Endothelial cell of umbilical vein (primary cell): ENCODE results near the gene EGR4. TPM values are rescaled to one million over a fixed set of nuclear protein-coding genes. Genes with fewer than 3 reads are reported as not detected.

Source experiments
- BruUV-seq: library from RNA; stranded (reverse); fragments of 400-500 nt; replicated peaks from 2 replicates; lab custom pipeline; 2021; lab: Mats Ljungman, UMichigan
- CTCF ChIA-PET: fragments of 300-600, 350-600 bp; sonication (Branson Sonifier 250); formaldehyde crosslinking; loops from one replicate; lab custom pipeline; 2021; ENCODE audit warnings: antibody characterized with exemption, inconsistent platforms; lab: Charles Lee
- POLR2A ChIA-PET: fragments of 300-600, 350-600 bp; sonication (Branson Sonifier 250); formaldehyde crosslinking; loops from one replicate; lab custom pipeline; 2021; ENCODE audit warnings: antibody characterized with exemption, inconsistent platforms; lab: Charles Lee
- DNase-seq: peaks from one replicate; pipeline ENCODE4 v3.0.0-alpha.2; 2011; ENCODE audit warnings: low read depth, low spot score
- FAIRE-seq: peaks from 2 replicates; lab custom pipeline; 2011; peaks lifted over from hg19 to GRCh38; lab: Jason Lieb, UNC
- H2AFZ ChIP-seq: 2 replicates; pipeline ENCODE4 v1.6.0; 2012; ENCODE audit warnings: low read depth, low read length, control low read depth, inconsistent platforms
- H3K27ac ChIP-seq: 2 replicates; pipeline ENCODE4 v1.5.1; 2011; ENCODE audit warnings: low read depth, mild to moderate bottlenecking, control low read depth, low read length, moderate library complexity; ENCODE audit not compliant: insufficient read depth
- H3K27me3 ChIP-seq, 2 experiments: 2 replicates each; pipeline versions ENCODE4 v1.6.0 to v1.6.1; 2011; ENCODE audit warnings: low read length in 2 of 2, mixed read lengths in 1 of 2; ENCODE audit not compliant: control insufficient read depth in 2 of 2, insufficient read depth in 2 of 2
- H3K36me3 ChIP-seq, 2 experiments: 2 replicates in 1 of 2; 3 replicates in 1 of 2; pipeline ENCODE4 v1.5.1; 2011; ENCODE audit warnings: low read length in 2 of 2, mild to moderate bottlenecking in 1 of 2, moderate library complexity in 1 of 2; ENCODE audit not compliant: control insufficient read depth in 2 of 2, insufficient read depth in 2 of 2; ENCODE audit errors: extremely low read depth in 1 of 2
- H3K4me1 ChIP-seq: 3 replicates; pipeline ENCODE4 v1.5.1; 2011; ENCODE audit warnings: mild to moderate bottlenecking, low read length; ENCODE audit not compliant: control insufficient read depth, insufficient read depth; ENCODE audit errors: extremely low read depth
- H3K4me2 ChIP-seq: 2 replicates; pipeline ENCODE4 v1.6.1; 2011; ENCODE audit warnings: low read length, control low read depth, mixed read lengths; ENCODE audit not compliant: insufficient read depth
- H3K4me3 ChIP-seq, 3 experiments: fragments of 200-600 bp in 1 of 3; sonication (generic), shearing (Covaris generic) in 1 of 3; replicated peaks in 1 of 3; 2 replicates each; pipeline ENCODE4 v1.5.1; 2011 to 2016; ENCODE audit warnings: control low read depth in 3 of 3, low read length in 3 of 3, mild to moderate bottlenecking in 2 of 3, inconsistent platforms in 1 of 3, low read depth in 1 of 3, moderate library complexity in 1 of 3; ENCODE audit not compliant: insufficient read depth in 1 of 3
- H3K79me2 ChIP-seq: 2 replicates; pipeline ENCODE4 v1.6.0; 2012; ENCODE audit warnings: low read length, inconsistent platforms; ENCODE audit not compliant: control insufficient read depth, insufficient read depth
- H3K9ac ChIP-seq: replicated peaks from 2 replicates; pipeline ENCODE3; 2011; ENCODE audit warnings: low read length, control low read depth; ENCODE audit not compliant: insufficient read depth; ENCODE audit errors: extremely low read depth
- H3K9me1 ChIP-seq: replicated peaks from 3 replicates; pipeline ENCODE4 v1.6.0; 2011; ENCODE audit warnings: mild to moderate bottlenecking, low read length; ENCODE audit not compliant: control insufficient read depth, insufficient read depth; ENCODE audit errors: extremely low read depth
- H3K9me3 ChIP-seq: replicated peaks from 2 replicates; pipeline ENCODE4 v1.5.1; 2012; ENCODE audit warnings: low read length, inconsistent platforms; ENCODE audit not compliant: control insufficient read depth, insufficient read depth
- H4K20me1 ChIP-seq: replicated peaks from 2 replicates; pipeline ENCODE3; 2011; ENCODE audit warnings: mild to moderate bottlenecking, low read length; ENCODE audit not compliant: control insufficient read depth, insufficient read depth; ENCODE audit errors: extremely low read depth
- EZH2 ChIP-seq: IDR thresholded peaks from 2 replicates; pipeline ENCODE4 v1.6.1; 2012; ENCODE audit warnings: borderline replicate concordance, low read depth, mild to moderate bottlenecking, moderate library complexity, low read length, inconsistent platforms; ENCODE audit not compliant: severe bottlenecking
- FOS ChIP-seq: IDR thresholded peaks from 2 replicates; pipeline ENCODE4 v1.6.1; 2011; ENCODE audit warnings: mild to moderate bottlenecking, low read length, moderate library complexity, borderline replicate concordance; ENCODE audit not compliant: insufficient read depth
- GATA2 ChIP-seq: IDR thresholded peaks from 2 replicates; pipeline ENCODE4 v1.7.0; 2011; ENCODE audit warnings: low read depth, mild to moderate bottlenecking, moderate library complexity, mixed read lengths, low read length; ENCODE audit not compliant: insufficient read length, insufficient read depth
- JUN ChIP-seq: IDR thresholded peaks from 2 replicates; pipeline ENCODE4 v1.6.1; 2011; ENCODE audit warnings: borderline replicate concordance, low read depth; ENCODE audit not compliant: insufficient read length, insufficient read depth
- MYC ChIP-seq: IDR thresholded peaks from one replicate; pipeline ENCODE4 v1.6.1; 2011; ENCODE audit warnings: mild to moderate bottlenecking, low read depth, low read length
- dilution Hi-C: fragments of 300-500 bp; cut with MboI; formaldehyde crosslinking; loops from one replicate; pipeline ENCODE4 v1.15.0; 2019; ENCODE audit warnings: low sequenced_read_pairs; ENCODE audit not compliant: extremely low pct_ligation_motif_present
- intact Hi-C: fragments of 100-400 bp; cut with micrococcal nuclease; formaldehyde crosslinking; loops from one replicate; pipeline ENCODE4 v1.10.0; 2022
- polyA plus RNA-seq, 4 experiments: library from polyadenylated mRNA; depleted of rRNA in 3 of 4; stranded (reverse) in 3 of 4; unstranded in 1 of 4; fragments of >200 nt; gene quantifications; 2 replicates each; pipeline versions ENCODE4 v1.2.1 to v1.2.3, GENCODE V29; 2011 to 2012; ENCODE audit warnings: missing spikeins in 1 of 4
- total RNA-seq: library from RNA; stranded (reverse); gene quantifications from 2 replicates; pipeline ENCODE4 v1.2.3, GENCODE V29; 2021
- TF ChIP-seq, protein P1 (sequence below), 2 donors: IDR thresholded peaks; 1 replicate in 1 of 2; 2 replicates in 1 of 2; pipeline ENCODE4 v1.5.1; 2011; ENCODE audit warnings: low read length in 2 of 2, mild to moderate bottlenecking in 2 of 2, moderate library complexity in 2 of 2, control low read depth in 1 of 2, inconsistent platforms in 1 of 2, low read depth in 1 of 2; ENCODE audit not compliant: insufficient read depth in 1 of 2; ENCODE audit errors: extremely low read depth in 1 of 2
- TF ChIP-seq, protein P2 (sequence below): IDR thresholded peaks from 2 replicates; pipeline ENCODE4 v1.6.1; 2011; ENCODE audit not compliant: insufficient read depth, insufficient read length

The EGR4 gene
- total and polyA plus RNA-seq, 2 donors (not counting 3 experiments of a cell fraction or from before 2014, with no cell fraction given): not detected

DNA sequence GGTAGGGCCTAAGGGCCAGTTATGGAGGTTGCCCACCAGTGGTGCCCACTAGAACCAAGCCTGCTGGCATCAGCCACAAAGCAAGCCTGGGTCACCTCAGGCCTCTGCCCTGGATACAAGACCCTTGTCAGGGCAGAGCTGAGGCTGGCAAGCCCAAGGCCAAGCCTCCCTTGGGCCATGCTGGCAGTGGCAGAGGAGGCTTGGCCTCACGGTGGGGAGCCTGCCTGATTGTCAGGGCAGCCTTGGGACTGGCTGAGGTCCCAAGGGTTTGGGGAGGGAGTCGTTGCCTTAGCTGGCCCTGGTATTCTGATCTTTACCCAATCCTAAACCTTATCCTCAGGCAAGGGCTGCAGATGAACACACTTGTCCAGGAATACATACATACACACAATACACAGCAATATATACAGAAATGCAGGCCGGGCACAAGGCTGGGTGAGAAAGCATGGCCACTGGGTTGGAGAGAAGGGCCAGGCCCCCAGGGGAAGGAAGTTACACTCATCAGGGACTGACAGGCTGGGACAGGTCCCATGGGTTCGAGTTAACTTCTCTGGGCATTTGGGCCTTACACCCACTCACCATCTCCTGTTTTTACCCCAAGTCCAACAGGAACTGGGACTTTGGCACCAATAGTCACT is 38.2 kb downstream of the EGR4 start:
- no peak overlapping the region for H3K9ac ChIP-seq
- H3K9me3 ChIP-seq: no peaks in the 10 kb centered on the region
- no peaks in the 10 kb centered on the region for H3K4me1 ChIP-seq
- intact Hi-C loops: no loop called here
- no peak overlapping the region for H2AFZ ChIP-seq
- no peak for DNase-seq
- BruUV-seq: no TSS peak
- H3K9me1 ChIP-seq: no peaks in the 10 kb centered on the region
- H3K36me3 ChIP-seq: peaks cover 12 to 36% of the 10 kb centered on the region in 2 experiments
- POLR2A ChIA-PET: no interaction called here
- H3K4me3 ChIP-seq: no peak overlapping the region
- no peak overlapping the region for H3K4me2 ChIP-seq
- dilution Hi-C loops: no loop called here
- H3K27me3 ChIP-seq: no peaks in the 10 kb centered on the region
- TF ChIP-seq MYC: no peak
- TF ChIP-seq JUN: no peak
- TF ChIP-seq, protein P1, sequence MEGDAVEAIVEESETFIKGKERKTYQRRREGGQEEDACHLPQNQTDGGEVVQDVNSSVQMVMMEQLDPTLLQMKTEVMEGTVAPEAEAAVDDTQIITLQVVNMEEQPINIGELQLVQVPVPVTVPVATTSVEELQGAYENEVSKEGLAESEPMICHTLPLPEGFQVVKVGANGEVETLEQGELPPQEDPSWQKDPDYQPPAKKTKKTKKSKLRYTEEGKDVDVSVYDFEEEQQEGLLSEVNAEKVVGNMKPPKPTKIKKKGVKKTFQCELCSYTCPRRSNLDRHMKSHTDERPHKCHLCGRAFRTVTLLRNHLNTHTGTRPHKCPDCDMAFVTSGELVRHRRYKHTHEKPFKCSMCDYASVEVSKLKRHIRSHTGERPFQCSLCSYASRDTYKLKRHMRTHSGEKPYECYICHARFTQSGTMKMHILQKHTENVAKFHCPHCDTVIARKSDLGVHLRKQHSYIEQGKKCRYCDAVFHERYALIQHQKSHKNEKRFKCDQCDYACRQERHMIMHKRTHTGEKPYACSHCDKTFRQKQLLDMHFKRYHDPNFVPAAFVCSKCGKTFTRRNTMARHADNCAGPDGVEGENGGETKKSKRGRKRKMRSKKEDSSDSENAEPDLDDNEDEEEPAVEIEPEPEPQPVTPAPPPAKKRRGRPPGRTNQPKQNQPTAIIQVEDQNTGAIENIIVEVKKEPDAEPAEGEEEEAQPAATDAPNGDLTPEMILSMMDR (IDR thresholded peaks at IDR 0.05; ENCODE audit: extremely low read depth in 1 of 2, insufficient read depth in 1 of 2, low read depth in 1 of 2, low read length in 2 of 2): no peak
- TF ChIP-seq, protein P2, sequence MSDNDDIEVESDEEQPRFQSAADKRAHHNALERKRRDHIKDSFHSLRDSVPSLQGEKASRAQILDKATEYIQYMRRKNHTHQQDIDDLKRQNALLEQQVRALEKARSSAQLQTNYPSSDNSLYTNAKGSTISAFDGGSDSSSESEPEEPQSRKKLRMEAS: no peak
- no peak for TF ChIP-seq GATA2
- TF ChIP-seq EZH2: no peak
- no peak for TF ChIP-seq FOS
- no peaks in the 10 kb centered on the region for H3K79me2 ChIP-seq
- H3K27ac ChIP-seq: no peak overlapping the region
- H4K20me1 ChIP-seq: no peaks in the 10 kb centered on the region
- no peak for FAIRE-seq
- CTCF ChIA-PET: no interaction called here
